ENCODE measurements around the gene PEX11G. TPM values are rescaled to one million over a fixed set of nuclear protein-coding genes. Genes with fewer than 3 reads are reported as not detected.

Gene PEX11G
- total RNA-seq, 4 donors from 2014 or later, result 1.0 to 3.1 (median 1.9) TPM

DNA sequence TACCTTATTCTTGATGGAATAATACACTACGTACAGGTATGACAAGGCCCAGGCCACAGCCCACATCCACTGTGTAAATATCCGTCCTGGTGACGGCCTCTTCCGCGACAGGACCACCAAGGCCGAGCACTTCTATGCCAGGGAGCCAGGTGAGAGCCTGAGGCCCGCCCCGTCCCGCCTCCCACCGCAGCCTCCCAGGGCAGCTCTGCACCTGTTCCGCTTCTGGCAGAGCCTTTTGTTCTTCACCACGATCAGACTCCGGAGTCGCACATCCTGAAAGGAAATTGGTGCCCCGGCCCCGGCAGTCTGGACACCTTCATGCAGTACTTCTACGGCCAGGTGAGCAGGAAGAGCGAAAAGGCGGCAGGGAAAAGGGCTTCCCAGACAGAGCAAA lies 16.4 kb upstream of the PEX11G start:
- TF ChIP-seq, protein P1, sequence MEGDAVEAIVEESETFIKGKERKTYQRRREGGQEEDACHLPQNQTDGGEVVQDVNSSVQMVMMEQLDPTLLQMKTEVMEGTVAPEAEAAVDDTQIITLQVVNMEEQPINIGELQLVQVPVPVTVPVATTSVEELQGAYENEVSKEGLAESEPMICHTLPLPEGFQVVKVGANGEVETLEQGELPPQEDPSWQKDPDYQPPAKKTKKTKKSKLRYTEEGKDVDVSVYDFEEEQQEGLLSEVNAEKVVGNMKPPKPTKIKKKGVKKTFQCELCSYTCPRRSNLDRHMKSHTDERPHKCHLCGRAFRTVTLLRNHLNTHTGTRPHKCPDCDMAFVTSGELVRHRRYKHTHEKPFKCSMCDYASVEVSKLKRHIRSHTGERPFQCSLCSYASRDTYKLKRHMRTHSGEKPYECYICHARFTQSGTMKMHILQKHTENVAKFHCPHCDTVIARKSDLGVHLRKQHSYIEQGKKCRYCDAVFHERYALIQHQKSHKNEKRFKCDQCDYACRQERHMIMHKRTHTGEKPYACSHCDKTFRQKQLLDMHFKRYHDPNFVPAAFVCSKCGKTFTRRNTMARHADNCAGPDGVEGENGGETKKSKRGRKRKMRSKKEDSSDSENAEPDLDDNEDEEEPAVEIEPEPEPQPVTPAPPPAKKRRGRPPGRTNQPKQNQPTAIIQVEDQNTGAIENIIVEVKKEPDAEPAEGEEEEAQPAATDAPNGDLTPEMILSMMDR (IDR thresholded peaks at IDR 0.05), result no peak
- TF ChIP-seq POLR2AphosphoS5 (IDR thresholded peaks at IDR 0.05) (no peak), EP300 (IDR thresholded peaks at IDR 0.05) (no peak), POLR2A (IDR thresholded peaks at IDR 0.05) (no peak)
- Histone ChIP-seq H3K27me3 (peaks cover 58% of the 10 kb centered on the region), H3K4me1 (peaks cover 0 to 35% (median 16%) of the 10 kb centered on the region in 3 donors), H3K27ac (no peak overlapping the region), H3K4me3 (no peak overlapping the region), H3K9me3 (no peaks in the 10 kb centered on the region), H3K36me3 (no peaks in the 10 kb centered on the region)
- no peak for ATAC-seq
- WGBS, 2 donors (ENCODE audit: low coverage in 1 of 2), result 55% methylated on average over 3 of the region's 19 CpGs; no CpG with 5 or more reads in 1 of the 2 donors

DNA sequence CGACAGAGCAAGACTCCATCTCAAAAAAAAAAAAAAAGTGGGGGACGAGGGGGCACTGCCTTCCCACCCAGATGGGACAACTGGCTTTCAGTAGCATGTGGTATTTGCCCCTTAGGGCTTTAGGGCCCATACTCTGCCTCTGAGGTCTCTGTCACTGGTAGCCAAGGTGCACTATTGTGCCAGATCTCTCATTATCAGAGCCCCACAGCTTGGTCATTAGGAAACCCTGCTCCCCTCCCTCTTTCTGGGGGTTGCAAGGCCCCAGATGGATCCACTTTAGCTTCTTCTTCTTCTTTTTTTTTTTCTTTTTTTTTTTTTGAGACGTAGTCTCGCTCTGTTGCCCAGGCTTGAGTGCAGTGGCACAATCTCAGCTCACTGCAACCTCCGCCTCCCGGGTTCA lies 15.8 kb upstream of the PEX11G start:
- Histone ChIP-seq H3K27me3 (peaks cover 62% of the 10 kb centered on the region), H3K27ac (no peak overlapping the region), H3K36me3 (no peaks in the 10 kb centered on the region), H3K9me3 (no peaks in the 10 kb centered on the region), H3K4me3 (no peak overlapping the region), H3K4me1 (peaks cover 0 to 35% (median 16%) of the 10 kb centered on the region in 3 donors)
- 83% methylated on average over 6 of the region's 6 CpGs; no CpG with 5 or more reads in 1 of the 2 donors for WGBS, 2 donors (ENCODE audit: low coverage in 1 of 2)
- TF ChIP-seq POLR2AphosphoS5 (IDR thresholded peaks at IDR 0.05) (no peak), EP300 (IDR thresholded peaks at IDR 0.05) (no peak), POLR2A (IDR thresholded peaks at IDR 0.05) (no peak)
- TF ChIP-seq, protein P1 (IDR thresholded peaks at IDR 0.05), result no peak
- ATAC-seq, result no peak

DNA sequence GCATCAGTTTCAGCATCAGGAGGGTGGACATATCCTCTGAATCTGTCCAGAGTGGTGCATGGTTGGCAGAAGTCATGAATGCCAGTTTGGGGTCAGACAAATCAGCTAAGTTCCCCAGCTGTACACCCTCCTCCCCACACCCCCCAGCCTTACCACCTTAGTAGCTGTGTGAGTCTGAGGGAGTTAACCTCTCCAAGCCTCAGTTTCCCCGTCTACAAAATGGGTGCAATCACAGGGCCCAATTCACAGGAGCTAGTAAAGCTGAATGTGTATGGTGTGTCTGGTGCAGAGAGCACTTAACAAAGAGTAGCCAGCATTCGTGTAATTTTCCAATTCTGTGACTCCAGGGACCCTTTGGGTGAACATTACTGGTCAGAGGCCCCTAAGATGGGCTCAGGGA lies 13.7 kb upstream of the PEX11G start:
- Histone ChIP-seq H3K4me3 (no peak overlapping the region), H3K27me3 (peaks cover 62% of the 10 kb centered on the region), H3K4me1 (peaks cover 0 to 29% (median 16%) of the 10 kb centered on the region in 3 donors), H3K27ac (no peak overlapping the region), H3K36me3 (no peaks in the 10 kb centered on the region), H3K9me3 (no peaks in the 10 kb centered on the region)
- 0% methylated on average over 1 of the region's 2 CpGs; no CpG with 5 or more reads in 1 of the 2 donors for WGBS, 2 donors (ENCODE audit: low coverage in 1 of 2)
- TF ChIP-seq, protein P1 (IDR thresholded peaks at IDR 0.05), result no peak
- TF ChIP-seq POLR2AphosphoS5 (IDR thresholded peaks at IDR 0.05) (no peak), EP300 (IDR thresholded peaks at IDR 0.05) (no peak), POLR2A (IDR thresholded peaks at IDR 0.05) (no peak)
- no peak for ATAC-seq

DNA sequence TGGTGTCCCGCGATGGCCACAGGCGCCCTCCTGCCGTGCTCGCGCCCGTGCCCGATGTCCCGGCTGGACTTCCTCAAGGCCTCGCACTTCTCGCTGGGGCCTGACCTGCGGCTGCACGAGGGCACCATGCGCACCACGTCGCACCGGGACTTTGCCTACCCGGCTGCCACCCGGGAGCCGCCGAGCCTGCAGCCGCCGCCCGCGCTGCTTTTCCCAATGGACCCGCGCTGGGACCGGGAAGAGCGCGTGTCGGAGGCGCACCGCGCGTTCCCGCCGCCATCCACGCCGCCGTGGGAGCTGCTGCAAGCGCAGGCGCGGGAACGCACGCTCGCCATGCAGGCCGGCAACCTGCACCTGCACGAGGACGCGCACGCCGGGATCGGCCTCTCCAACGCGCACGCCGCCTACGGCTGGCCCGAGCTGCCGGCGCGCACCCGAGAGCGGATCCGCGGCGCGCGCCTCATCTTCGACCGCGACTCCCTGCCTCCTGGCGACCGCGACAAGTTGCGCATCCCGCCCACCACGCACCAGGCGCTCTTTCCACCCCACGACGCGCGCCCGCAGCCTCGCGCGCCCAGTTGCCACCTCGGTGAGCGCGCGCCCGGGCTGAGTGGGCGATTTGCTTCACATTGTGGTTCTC lies 12.1 kb upstream of the PEX11G start:
- Histone ChIP-seq H3K27ac (no peak overlapping the region), H3K9me3 (no peaks in the 10 kb centered on the region), H3K36me3 (no peaks in the 10 kb centered on the region), H3K4me3 (peak overlapping the region in 1 of 2 donors; percentile 53), H3K4me1 (peaks cover 0 to 18% (median 15%) of the 10 kb centered on the region in 3 donors), H3K27me3 (peaks cover 60% of the 10 kb centered on the region)
- no peak for TF ChIP-seq EP300 (IDR thresholded peaks at IDR 0.05)
- TF ChIP-seq POLR2AphosphoS5 (IDR thresholded peaks at IDR 0.05), result no peak
- TF ChIP-seq, protein P1 (IDR thresholded peaks at IDR 0.05), result peak in 1 of 4 experiments; percentile 6
- TF ChIP-seq POLR2A (IDR thresholded peaks at IDR 0.05), result no peak
- ATAC-seq, result peak; percentile 53
- no CpG with 5 or more reads among the region's 93 CpGs for WGBS, 2 donors (ENCODE audit: low coverage in 1 of 2)

DNA sequence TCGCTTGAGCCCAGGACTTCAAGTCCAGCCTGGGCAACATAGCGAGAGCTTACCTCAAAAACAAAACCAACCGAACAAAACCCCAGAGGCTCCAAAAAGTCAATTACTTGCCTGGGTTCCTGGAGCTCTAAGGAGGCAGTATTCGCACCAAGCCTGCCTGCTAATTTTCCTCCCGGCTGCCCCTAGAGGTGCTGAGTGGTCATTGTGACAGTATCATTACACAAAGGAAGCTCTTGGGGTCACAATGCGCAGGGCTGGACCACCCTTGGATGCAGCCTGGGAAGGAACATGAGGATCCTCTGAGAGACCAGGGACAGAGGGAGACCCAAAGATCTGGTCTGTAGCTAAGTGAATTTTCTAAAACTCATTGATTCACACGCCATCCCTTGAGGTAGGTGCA lies 8.5 kb upstream of the PEX11G start:
- no peak for ATAC-seq
- no peaks in the 10 kb centered on the region for H3K9me3 ChIP-seq
- H3K4me3 ChIP-seq, result no peak overlapping the region
- H3K4me1 ChIP-seq, result peaks cover 0 to 32% (median 8%) of the 10 kb centered on the region in 3 donors
- no peaks in the 10 kb centered on the region for H3K36me3 ChIP-seq
- WGBS, 2 donors (ENCODE audit: low coverage in 1 of 2), result 100% methylated on average over 1 of the region's 7 CpGs; no CpG with 5 or more reads in 1 of the 2 donors
- TF ChIP-seq EP300 (IDR thresholded peaks at IDR 0.05), result no peak
- H3K27ac ChIP-seq, result no peak overlapping the region
- H3K27me3 ChIP-seq, result peaks cover 24% of the 10 kb centered on the region

Data from gastroesophageal sphincter (tissue), 4 donors.